Endothelial cell of umbilical vein (primary cell): ENCODE data around the gene SFSWAP. TPM values are rescaled to one million over a fixed set of nuclear protein-coding genes. Genes with fewer than 3 reads are reported as not detected.

ENCODE experiments used
- BruUV-seq: library from RNA; stranded (reverse); fragments of 400-500 nt; replicated peaks from 2 replicates; lab custom pipeline; 2021; lab: Mats Ljungman, UMichigan
- CTCF ChIA-PET: fragments of 300-600, 350-600 bp; sonication (Branson Sonifier 250); formaldehyde crosslinking; loops from one replicate; lab custom pipeline; 2021; ENCODE audit warnings: antibody characterized with exemption, inconsistent platforms; lab: Charles Lee
- POLR2A ChIA-PET: fragments of 300-600, 350-600 bp; sonication (Branson Sonifier 250); formaldehyde crosslinking; loops from one replicate; lab custom pipeline; 2021; ENCODE audit warnings: antibody characterized with exemption, inconsistent platforms; lab: Charles Lee
- DNase-seq: peaks from one replicate; pipeline ENCODE4 v3.0.0-alpha.2; 2011; ENCODE audit warnings: low read depth, low spot score
- FAIRE-seq: peaks from 2 replicates; lab custom pipeline; 2011; peaks lifted over from hg19 to GRCh38; lab: Jason Lieb, UNC
- H2AFZ ChIP-seq: 2 replicates; pipeline ENCODE4 v1.6.0; 2012; ENCODE audit warnings: low read depth, low read length, control low read depth, inconsistent platforms
- H3K27ac ChIP-seq: 2 replicates; pipeline ENCODE4 v1.5.1; 2011; ENCODE audit warnings: low read depth, mild to moderate bottlenecking, control low read depth, low read length, moderate library complexity; ENCODE audit not compliant: insufficient read depth
- H3K27me3 ChIP-seq, 2 experiments: 2 replicates each; pipeline versions ENCODE4 v1.6.0 to v1.6.1; 2011; ENCODE audit warnings: low read length in 2 of 2, mixed read lengths in 1 of 2; ENCODE audit not compliant: control insufficient read depth in 2 of 2, insufficient read depth in 2 of 2
- H3K36me3 ChIP-seq, 2 experiments: 2 replicates in 1 of 2; 3 replicates in 1 of 2; pipeline ENCODE4 v1.5.1; 2011; ENCODE audit warnings: low read length in 2 of 2, mild to moderate bottlenecking in 1 of 2, moderate library complexity in 1 of 2; ENCODE audit not compliant: control insufficient read depth in 2 of 2, insufficient read depth in 2 of 2; ENCODE audit errors: extremely low read depth in 1 of 2
- H3K4me1 ChIP-seq: 3 replicates; pipeline ENCODE4 v1.5.1; 2011; ENCODE audit warnings: mild to moderate bottlenecking, low read length; ENCODE audit not compliant: control insufficient read depth, insufficient read depth; ENCODE audit errors: extremely low read depth
- H3K4me2 ChIP-seq: 2 replicates; pipeline ENCODE4 v1.6.1; 2011; ENCODE audit warnings: low read length, control low read depth, mixed read lengths; ENCODE audit not compliant: insufficient read depth
- H3K4me3 ChIP-seq, 3 experiments: fragments of 200-600 bp in 1 of 3; sonication (generic), shearing (Covaris generic) in 1 of 3; replicated peaks in 1 of 3; 2 replicates each; pipeline ENCODE4 v1.5.1; 2011 to 2016; ENCODE audit warnings: control low read depth in 3 of 3, low read length in 3 of 3, mild to moderate bottlenecking in 2 of 3, inconsistent platforms in 1 of 3, low read depth in 1 of 3, moderate library complexity in 1 of 3; ENCODE audit not compliant: insufficient read depth in 1 of 3
- H3K79me2 ChIP-seq: 2 replicates; pipeline ENCODE4 v1.6.0; 2012; ENCODE audit warnings: low read length, inconsistent platforms; ENCODE audit not compliant: control insufficient read depth, insufficient read depth
- H3K9ac ChIP-seq: replicated peaks from 2 replicates; pipeline ENCODE3; 2011; ENCODE audit warnings: low read length, control low read depth; ENCODE audit not compliant: insufficient read depth; ENCODE audit errors: extremely low read depth
- H3K9me1 ChIP-seq: replicated peaks from 3 replicates; pipeline ENCODE4 v1.6.0; 2011; ENCODE audit warnings: mild to moderate bottlenecking, low read length; ENCODE audit not compliant: control insufficient read depth, insufficient read depth; ENCODE audit errors: extremely low read depth
- H3K9me3 ChIP-seq: replicated peaks from 2 replicates; pipeline ENCODE4 v1.5.1; 2012; ENCODE audit warnings: low read length, inconsistent platforms; ENCODE audit not compliant: control insufficient read depth, insufficient read depth
- H4K20me1 ChIP-seq: replicated peaks from 2 replicates; pipeline ENCODE3; 2011; ENCODE audit warnings: mild to moderate bottlenecking, low read length; ENCODE audit not compliant: control insufficient read depth, insufficient read depth; ENCODE audit errors: extremely low read depth
- GATA2 ChIP-seq: IDR thresholded peaks from 2 replicates; pipeline ENCODE4 v1.7.0; 2011; ENCODE audit warnings: low read depth, mild to moderate bottlenecking, moderate library complexity, mixed read lengths, low read length; ENCODE audit not compliant: insufficient read length, insufficient read depth
- dilution Hi-C: fragments of 300-500 bp; cut with MboI; formaldehyde crosslinking; loops from one replicate; pipeline ENCODE4 v1.15.0; 2019; ENCODE audit warnings: low sequenced_read_pairs; ENCODE audit not compliant: extremely low pct_ligation_motif_present
- intact Hi-C: fragments of 100-400 bp; cut with micrococcal nuclease; formaldehyde crosslinking; loops from one replicate; pipeline ENCODE4 v1.10.0; 2022
- polyA plus RNA-seq, 4 experiments: library from polyadenylated mRNA; depleted of rRNA in 3 of 4; stranded (reverse) in 3 of 4; unstranded in 1 of 4; fragments of >200 nt; gene quantifications; 2 replicates each; pipeline versions ENCODE4 v1.2.1 to v1.2.3, GENCODE V29; 2011 to 2012; ENCODE audit warnings: missing spikeins in 1 of 4
- total RNA-seq: library from RNA; stranded (reverse); gene quantifications from 2 replicates; pipeline ENCODE4 v1.2.3, GENCODE V29; 2021
- TF ChIP-seq, protein P1 (sequence below), 2 donors: IDR thresholded peaks; 1 replicate in 1 of 2; 2 replicates in 1 of 2; pipeline ENCODE4 v1.5.1; 2011; ENCODE audit warnings: low read length in 2 of 2, mild to moderate bottlenecking in 2 of 2, moderate library complexity in 2 of 2, control low read depth in 1 of 2, inconsistent platforms in 1 of 2, low read depth in 1 of 2; ENCODE audit not compliant: insufficient read depth in 1 of 2; ENCODE audit errors: extremely low read depth in 1 of 2

The SFSWAP gene
- total and polyA plus RNA-seq, 2 donors (not counting 3 experiments of a cell fraction or from before 2014, with no cell fraction given): 38.1 to 53.3 TPM

DNA sequence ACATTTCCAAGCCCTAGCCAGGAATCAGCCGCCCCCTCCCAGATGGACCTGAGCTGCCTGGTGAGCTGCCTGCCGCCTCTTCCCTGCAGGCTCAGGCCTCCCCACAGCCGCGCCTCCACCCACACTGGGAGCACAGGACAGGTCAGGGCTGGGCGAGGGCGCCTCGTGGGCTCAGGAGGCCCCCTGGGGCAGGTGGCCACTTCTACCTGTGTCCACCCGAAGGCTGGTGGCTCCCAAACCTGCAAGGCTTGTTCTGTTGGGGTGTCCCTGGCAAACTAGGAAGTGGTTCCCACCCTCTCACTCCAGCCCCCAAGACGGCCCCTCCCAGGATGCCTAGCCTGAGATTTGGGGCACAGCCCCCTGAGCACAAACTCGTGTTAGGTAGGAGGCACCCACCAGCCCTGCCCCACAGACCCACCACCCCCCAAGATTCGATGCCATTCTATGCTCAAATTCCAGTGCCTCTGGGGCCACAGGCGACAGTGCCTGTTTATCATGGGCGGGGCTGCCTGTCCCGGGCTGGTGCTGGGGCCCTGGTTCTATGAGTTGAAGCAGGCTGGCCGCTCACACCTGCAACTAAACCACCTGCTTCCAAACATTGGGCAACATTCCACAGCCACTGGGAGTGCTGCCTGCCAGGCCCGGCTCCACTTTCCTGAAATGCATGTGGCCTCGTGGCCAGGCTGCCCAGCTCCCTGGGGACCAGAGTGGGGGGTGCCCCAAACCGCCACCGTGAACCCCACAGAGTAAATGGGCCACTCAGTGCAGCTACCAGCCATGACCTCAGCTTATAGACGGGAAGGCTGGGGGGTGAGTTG lies 124.1 kb downstream of the SFSWAP start:
- no peaks in the 10 kb centered on the region for H3K36me3 ChIP-seq
- H3K79me2 ChIP-seq: no peaks in the 10 kb centered on the region
- H3K9me3 ChIP-seq: no peaks in the 10 kb centered on the region
- TF ChIP-seq, protein P1, sequence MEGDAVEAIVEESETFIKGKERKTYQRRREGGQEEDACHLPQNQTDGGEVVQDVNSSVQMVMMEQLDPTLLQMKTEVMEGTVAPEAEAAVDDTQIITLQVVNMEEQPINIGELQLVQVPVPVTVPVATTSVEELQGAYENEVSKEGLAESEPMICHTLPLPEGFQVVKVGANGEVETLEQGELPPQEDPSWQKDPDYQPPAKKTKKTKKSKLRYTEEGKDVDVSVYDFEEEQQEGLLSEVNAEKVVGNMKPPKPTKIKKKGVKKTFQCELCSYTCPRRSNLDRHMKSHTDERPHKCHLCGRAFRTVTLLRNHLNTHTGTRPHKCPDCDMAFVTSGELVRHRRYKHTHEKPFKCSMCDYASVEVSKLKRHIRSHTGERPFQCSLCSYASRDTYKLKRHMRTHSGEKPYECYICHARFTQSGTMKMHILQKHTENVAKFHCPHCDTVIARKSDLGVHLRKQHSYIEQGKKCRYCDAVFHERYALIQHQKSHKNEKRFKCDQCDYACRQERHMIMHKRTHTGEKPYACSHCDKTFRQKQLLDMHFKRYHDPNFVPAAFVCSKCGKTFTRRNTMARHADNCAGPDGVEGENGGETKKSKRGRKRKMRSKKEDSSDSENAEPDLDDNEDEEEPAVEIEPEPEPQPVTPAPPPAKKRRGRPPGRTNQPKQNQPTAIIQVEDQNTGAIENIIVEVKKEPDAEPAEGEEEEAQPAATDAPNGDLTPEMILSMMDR (IDR thresholded peaks at IDR 0.05; ENCODE audit: extremely low read depth in 1 of 2, insufficient read depth in 1 of 2, low read depth in 1 of 2, low read length in 2 of 2): no peak
- TF ChIP-seq GATA2: no peak
- H4K20me1 ChIP-seq: no peaks in the 10 kb centered on the region
- DNase-seq (no peak), FAIRE-seq (no peak)
- no TSS peak for BruUV-seq
- H2AFZ ChIP-seq: no peak overlapping the region
- no peaks in the 10 kb centered on the region for H3K9me1 ChIP-seq
- peaks cover 6% of the 10 kb centered on the region for H3K4me1 ChIP-seq
- ChIA-PET POLR2A (no interaction called here), CTCF (interaction anchor here (1.0 to 3.8 kb wide), 5 partner anchors 95 to 731 kb away, joined by 3 to 26 read pairs (median 5); no protein-coding TSS in a partner anchor)
- no peak overlapping the region for H3K4me3 ChIP-seq
- peaks cover 0 to 2% of the 10 kb centered on the region in 2 experiments for H3K27me3 ChIP-seq
- H3K4me2 ChIP-seq: no peak overlapping the region
- intact Hi-C loops: loop anchor here (5.0 kb wide), 2 partner anchors 963 to 998 kb away; partner anchors contain the start of genes RAN and STX2
- no peak overlapping the region for H3K9ac ChIP-seq
- dilution Hi-C loops: no loop called here
- no peak overlapping the region for H3K27ac ChIP-seq
